H9 (cell line): Measurements from ENCODE around the gene MACROD1. TPM values are rescaled to one million over a fixed set of nuclear protein-coding genes. Genes with fewer than 3 reads are reported as not detected.

Experiments
- DNase-seq: peaks from one replicate; pipeline ENCODE4 v3.0.0-alpha.2; 2017
- H2AFZ ChIP-seq: one replicate; pipeline ENCODE4 v1.6.1; 2013; ENCODE audit warnings: mild to moderate bottlenecking, low read length, control low read depth, moderate library complexity
- H2AK5ac ChIP-seq: 2 replicates; pipeline ENCODE4 v1.6.1; 2013; ENCODE audit warnings: low read length, control low read depth, mixed read lengths; ENCODE audit not compliant: insufficient read length
- H2BK120ac ChIP-seq: one replicate; pipeline ENCODE4 v1.6.1; 2013; ENCODE audit warnings: low read depth, mild to moderate bottlenecking, low read length, control low read depth, inconsistent platforms; ENCODE audit not compliant: poor library complexity, severe bottlenecking
- H2BK12ac ChIP-seq: 2 replicates; pipeline ENCODE4 v1.6.1; 2013; ENCODE audit warnings: low read length, control low read depth, mixed read lengths, low read depth; ENCODE audit not compliant: insufficient read length
- H2BK15ac ChIP-seq: 2 replicates; pipeline ENCODE4 v1.6.1; 2013; ENCODE audit warnings: low read depth, low read length, control low read depth
- H2BK20ac ChIP-seq: one replicate; pipeline ENCODE4 v1.6.1; 2013; ENCODE audit warnings: low read depth, mild to moderate bottlenecking, low read length, control low read depth, inconsistent platforms; ENCODE audit not compliant: poor library complexity, severe bottlenecking
- H2BK5ac ChIP-seq: 2 replicates; pipeline ENCODE4 v1.6.1; 2013; ENCODE audit warnings: low read length, control low read depth, mixed read lengths; ENCODE audit not compliant: insufficient read length
- H3K14ac ChIP-seq: 2 replicates; pipeline ENCODE4 v1.6.1; 2013; ENCODE audit warnings: low read length, control low read depth; ENCODE audit not compliant: insufficient read depth
- H3K18ac ChIP-seq: 2 replicates; pipeline ENCODE4 v1.6.1; 2013; ENCODE audit warnings: low read depth, mild to moderate bottlenecking, mixed read lengths, low read length, control low read depth; ENCODE audit not compliant: insufficient read length
- H3K23ac ChIP-seq: 2 replicates; pipeline ENCODE4 v1.6.1; 2013; ENCODE audit warnings: low read length, control low read depth, mixed read lengths, low read depth; ENCODE audit not compliant: insufficient read length
- H3K23me2 ChIP-seq: 2 replicates; pipeline ENCODE4 v1.6.1; 2013; ENCODE audit warnings: low read depth, mild to moderate bottlenecking, mixed read lengths, low read length, control low read depth; ENCODE audit not compliant: insufficient read length, poor library complexity, severe bottlenecking
- H3K27ac ChIP-seq: 2 replicates; pipeline ENCODE4 v1.5.1; 2013; ENCODE audit warnings: low read length, control low read depth, mixed read lengths, low read depth; ENCODE audit not compliant: insufficient read length
- H3K27me3 ChIP-seq: 2 replicates; pipeline ENCODE4 v1.6.1; 2013; ENCODE audit warnings: low read length, control low read depth, inconsistent platforms; ENCODE audit not compliant: insufficient read depth
- H3K4ac ChIP-seq: 2 replicates; pipeline ENCODE4 v1.6.1; 2013; ENCODE audit warnings: low read depth, mild to moderate bottlenecking, control low read depth, inconsistent platforms, low read length, moderate library complexity
- H3K4me1 ChIP-seq: 2 replicates; pipeline ENCODE4 v1.6.1; 2013; ENCODE audit warnings: low read length, control low read depth, inconsistent platforms; ENCODE audit not compliant: insufficient read depth
- H3K4me2 ChIP-seq: 2 replicates; pipeline ENCODE4 v1.6.1; 2013; ENCODE audit warnings: low read length, control low read depth, mixed read lengths; ENCODE audit not compliant: insufficient read length, insufficient read depth
- H3K56ac ChIP-seq: 2 replicates; pipeline ENCODE4 v1.6.1; 2013; ENCODE audit warnings: low read depth, mild to moderate bottlenecking, mixed read lengths, low read length, control low read depth; ENCODE audit not compliant: insufficient read length
- H3K79me1 ChIP-seq: 2 replicates; pipeline ENCODE4 v1.6.1; 2013; ENCODE audit warnings: low read depth, mild to moderate bottlenecking, moderate library complexity, low read length, control low read depth, inconsistent platforms; ENCODE audit not compliant: insufficient read depth, poor library complexity, severe bottlenecking
- H3K79me2 ChIP-seq: 2 replicates; pipeline ENCODE4 v1.6.1; 2013; ENCODE audit warnings: low read length, control low read depth, inconsistent platforms; ENCODE audit not compliant: insufficient read depth
- H3K9ac ChIP-seq: 2 replicates; pipeline ENCODE4 v1.6.1; 2013; ENCODE audit warnings: low read length, control low read depth, mixed read lengths; ENCODE audit not compliant: insufficient read length; ENCODE audit errors: extremely low read depth
- H3K9me3 ChIP-seq: one replicate; pipeline ENCODE4 v1.6.1; 2013; ENCODE audit warnings: low read depth, low read length, inconsistent platforms; ENCODE audit not compliant: control insufficient read depth
- H3T11ph ChIP-seq: one replicate; pipeline ENCODE4 v1.6.1; 2013; ENCODE audit warnings: mild to moderate bottlenecking, low read length, control low read depth, inconsistent platforms
- H4K20me1 ChIP-seq: one replicate; pipeline ENCODE4 v1.6.1; 2013; ENCODE audit not compliant: control insufficient read depth, insufficient read length, insufficient read depth
- H4K5ac ChIP-seq: 2 replicates; pipeline ENCODE4 v1.6.1; 2013; ENCODE audit warnings: low read depth, mild to moderate bottlenecking, mixed read lengths, low read length, control low read depth; ENCODE audit not compliant: insufficient read length
- H4K8ac ChIP-seq: replicated peaks from 2 replicates; pipeline ENCODE4 v1.6.1; 2013; ENCODE audit warnings: low read length, control low read depth, mixed read lengths, low read depth; ENCODE audit not compliant: insufficient read length
- H4K91ac ChIP-seq: 2 replicates; pipeline ENCODE4 v1.6.1; 2013; ENCODE audit warnings: low read depth, mild to moderate bottlenecking, moderate library complexity, mixed read lengths, low read length, control low read depth; ENCODE audit not compliant: insufficient read length
- H3K27ac Mint-ChIP-seq, 3 experiments: 2 replicates in 2 of 3; 3 replicates in 1 of 3; pipeline ENCODE4 v1.8.0; 2020 to 2021; ENCODE audit warnings: mixed read lengths in 3 of 3, mild to moderate bottlenecking in 1 of 3, moderate library complexity in 1 of 3
- H3K27me3 Mint-ChIP-seq: 2 replicates; pipeline ENCODE4 v1.8.0; 2021; ENCODE audit warnings: low read depth, mild to moderate bottlenecking, moderate library complexity, mixed read lengths
- H3K36me3 Mint-ChIP-seq, 3 experiments: 2 replicates in 2 of 3; 3 replicates in 1 of 3; pipeline ENCODE4 v1.8.0; 2020 to 2021; ENCODE audit warnings: low read depth in 3 of 3, mixed read lengths in 3 of 3; ENCODE audit not compliant: insufficient read depth in 1 of 3
- H3K4me1 Mint-ChIP-seq, 2 experiments: 2 replicates each; pipeline ENCODE4 v1.8.0; 2020; ENCODE audit warnings: mixed read lengths in 2 of 2
- H3K4me3 Mint-ChIP-seq, 2 experiments: 2 replicates in 1 of 2; 3 replicates in 1 of 2; pipeline ENCODE4 v1.8.0; 2020 to 2021; ENCODE audit warnings: mild to moderate bottlenecking in 2 of 2, mixed read lengths in 2 of 2, moderate library complexity in 1 of 2
- H3K9me3 Mint-ChIP-seq, 2 experiments: 2 replicates in 1 of 2; 3 replicates in 1 of 2; pipeline ENCODE4 v1.8.0; 2020; ENCODE audit warnings: mild to moderate bottlenecking in 2 of 2, mixed read lengths in 2 of 2, moderate library complexity in 1 of 2
- CTCF ChIP-seq: fragments of 200-600 bp; sonication (generic); conservative IDR thresholded peaks from 3 replicates; pipeline ENCODE4 v1.8.0; 2021; ENCODE audit warnings: antibody characterized with exemption, mild to moderate bottlenecking
- WGBS: extraction: QIAGEN DNeasy Blood & Tissue Kit; methylation state at CpG from one replicate; pipeline ENCODE4 v1.1.7; 2013; ENCODE audit warnings: missing lambda C conversion rate, low lambda C conversion rate, mixed read lengths; ENCODE audit not compliant: insufficient read length; ENCODE audit errors: extremely low coverage; 5-methylcytosine and 5-hydroxymethylcytosine counted together
- total RNA-seq: library from RNA; stranded (reverse); gene quantifications from 2 replicates; pipeline ENCODE4 v1.2.1, GENCODE V29; 2021

MACROD1 gene
- total RNA-seq, 1 experiment from 2014 or later: 21.2 TPM

GRCh38 chr11:64084146-64084950, 81.6 kb downstream of the MACROD1 start:
- Histone ChIP-seq H3K9me3 (no peaks in the 10 kb centered on the region), H3K4me2 (no peak overlapping the region), H4K91ac (no peak overlapping the region), H3K23me2 (no peaks in the 10 kb centered on the region), H2BK20ac (no peak overlapping the region), H4K20me1 (no peaks in the 10 kb centered on the region), H3K4me1 (no peaks in the 10 kb centered on the region), H2BK15ac (no peak overlapping the region), H3K9ac (no peak overlapping the region), H3K18ac (no peak overlapping the region), H2BK12ac (no peak overlapping the region), H4K8ac (no peak overlapping the region), H2BK5ac (no peak overlapping the region), H3K79me2 (no peaks in the 10 kb centered on the region), H3K23ac (no peak overlapping the region), H4K5ac (no peak overlapping the region), H2BK120ac (no peak overlapping the region), H3K14ac (no peak overlapping the region), H3K4ac (no peak overlapping the region), H3K56ac (no peak overlapping the region), H3K27me3 (no peaks in the 10 kb centered on the region; the same call in 1 of the 2 replicates), H3K79me1 (no peaks in the 10 kb centered on the region), H2AK5ac (no peak overlapping the region), H2AFZ (no peak overlapping the region), H3K27ac (no peak overlapping the region), H3T11ph (no peak overlapping the region)
- Mint-ChIP-seq H3K4me3 (no peak overlapping the region), H3K27ac (no peak overlapping the region), H3K9me3 (no peaks in the 10 kb centered on the region), H3K36me3 (no peaks in the 10 kb centered on the region), H3K27me3 (peaks cover 59% of the 10 kb centered on the region), H3K4me1 (peaks cover 4 to 16% of the 10 kb centered on the region in 2 experiments)
- DNase-seq: no peak
- no CpG with 5 or more reads among the region's 26 CpGs for WGBS
- no peak for TF ChIP-seq CTCF
